Measurements from ENCODE around the gene IL4R.
"Not testable (repeated sequence)": the region's sequence is repeated elsewhere in the genome, so short reads cannot be mapped to it uniquely, and the experiment has no call there.

The IL4R gene

GRCh38 chr16:27313422-27314160 lies at the start of gene IL4R:
Gene IL4R (plus strand): TSS chr16:27313974. CDS start chr16:27340204, 26,230 bp downstream.
- DNase-seq = no peak

- DNase-seq = no peak
These were observed 49.6 kb upstream of the IL4R start for GRCh38 chr16:27264151-27264550.

- DNase-seq = no peak
These were observed 47.8 kb upstream of the IL4R start for GRCh38 chr16:27265982-27266381.

- no peak for DNase-seq
These were observed 46.6 kb upstream of the IL4R start for GRCh38 chr16:27267037-27267677.

GRCh38 chr16:27268376-27269299 lies 45.1 kb upstream of the IL4R start, which contains the start of gene NSMCE1:
Gene NSMCE1 (minus strand): TSS chr16:27268772. CDS start chr16:27257570, 11,202 bp downstream.
- peak; percentile 96 for DNase-seq

- DNase-seq = no peak
These were observed 44.2 kb upstream of the IL4R start for GRCh38 chr16:27269300-27270150.

- DNase-seq = no peak
These were observed 43.4 kb upstream of the IL4R start for GRCh38 chr16:27270349-27270748.

- no peak for DNase-seq
These were observed 41.7 kb upstream of the IL4R start for GRCh38 chr16:27272076-27272475.

GRCh38 chr16:27272697-27273096 lies 41.1 kb upstream of the IL4R start:
- not testable (repeated sequence) for DNase-seq

- DNase-seq = no peak
These were observed 40.5 kb upstream of the IL4R start for GRCh38 chr16:27273330-27273669.

- no peak for DNase-seq
These were observed 39.9 kb upstream of the IL4R start for GRCh38 chr16:27273670-27274423.

GRCh38 chr16:27274424-27274874 lies 39.3 kb upstream of the IL4R start:
- not testable (repeated sequence) for DNase-seq

- no peak for DNase-seq
These were observed 38.4 kb upstream of the IL4R start for GRCh38 chr16:27275394-27275793.

GRCh38 chr16:27281243-27281642 lies 32.5 kb upstream of the IL4R start:
- DNase-seq = no peak

GRCh38 chr16:27284865-27285675 lies 28.7 kb upstream of the IL4R start:
- DNase-seq = no peak

- no peak for DNase-seq
These were observed 28.0 kb upstream of the IL4R start for GRCh38 chr16:27285676-27286196.

- no peak for DNase-seq
These were observed 27.3 kb upstream of the IL4R start for GRCh38 chr16:27286451-27286850.

GRCh38 chr16:27287051-27287811 lies 26.5 kb upstream of the IL4R start:
- DNase-seq = no peak

GRCh38 chr16:27287887-27288286 lies 25.9 kb upstream of the IL4R start:
- no peak for DNase-seq

GRCh38 chr16:27288313-27288712 lies 25.5 kb upstream of the IL4R start:
- DNase-seq = not testable (repeated sequence)
